Measurements from ENCODE around the gene KASH5.
"Not testable (repeated sequence)": the region's sequence is repeated elsewhere in the genome, so short reads cannot be mapped to it uniquely, and the experiment has no call there.

The KASH5 gene

DNA sequence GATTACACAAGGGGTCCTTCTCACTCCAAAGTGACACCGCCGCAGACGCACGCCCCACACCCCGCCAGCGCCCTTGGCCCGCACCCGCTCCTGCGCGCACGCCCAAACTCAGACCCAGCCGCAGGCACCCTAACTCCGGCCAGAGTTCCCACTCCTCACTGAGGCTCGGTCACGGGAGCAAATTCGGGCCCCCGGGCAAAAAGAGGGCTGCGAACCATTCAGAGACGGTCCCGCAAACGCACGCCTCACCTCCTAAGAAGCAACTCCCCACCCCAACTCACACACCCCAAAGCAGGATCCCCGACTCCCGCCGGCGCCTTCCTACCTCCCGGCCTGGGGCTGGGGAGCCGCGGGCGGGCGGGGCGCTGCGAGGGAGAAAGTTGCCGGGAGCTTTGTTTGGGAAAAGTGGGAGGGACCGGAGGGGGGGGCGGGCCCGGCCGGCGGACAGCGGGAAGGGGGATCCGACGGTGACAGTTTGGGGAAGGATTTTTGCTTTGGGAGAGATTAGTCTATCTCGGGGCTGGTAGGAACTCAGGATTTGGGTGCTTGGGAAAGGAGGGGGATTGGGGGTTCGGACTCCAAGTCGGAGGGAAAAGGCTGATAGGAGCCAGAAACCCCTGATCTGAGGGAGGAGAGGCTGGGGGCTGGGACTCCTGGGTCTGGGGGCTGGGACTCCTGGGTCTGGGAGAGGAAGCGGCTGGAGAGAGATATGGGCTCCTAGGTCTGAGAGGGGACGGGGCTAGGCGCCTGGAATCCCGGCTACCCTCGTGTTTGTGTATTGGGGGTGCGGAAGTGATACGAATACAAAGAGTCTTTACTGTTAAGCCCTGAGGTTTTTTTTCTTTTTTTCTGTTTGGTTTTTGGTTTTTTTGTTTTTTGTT lies 25.8 kb upstream of the KASH5 start, which contains the start of gene TEAD2:
Gene TEAD2 (minus strand): TSS at position 369 of the 881 bp plus-strand sequence. CDS start 2,341 bp downstream, outside the sequence.
- peak; percentile 11 for DNase-seq

DNA sequence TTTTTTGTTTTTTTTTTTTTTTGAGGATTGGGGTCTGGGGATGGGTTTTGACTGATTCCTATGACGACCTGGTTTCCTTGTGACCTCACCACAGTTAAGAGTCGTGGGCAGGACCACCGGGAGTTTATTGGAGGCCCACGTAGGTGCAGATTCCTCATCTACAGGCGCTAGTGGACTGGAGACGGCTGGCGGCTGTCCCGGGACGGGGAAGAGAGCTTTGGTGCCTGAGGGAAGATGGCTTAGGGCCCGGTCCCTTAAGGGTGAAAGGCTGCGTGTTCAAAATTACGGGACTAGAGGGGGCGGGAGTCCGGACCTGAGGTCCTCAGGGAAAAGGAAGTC lies 25.2 kb upstream of the KASH5 start:
- DNase-seq: no peak

DNA sequence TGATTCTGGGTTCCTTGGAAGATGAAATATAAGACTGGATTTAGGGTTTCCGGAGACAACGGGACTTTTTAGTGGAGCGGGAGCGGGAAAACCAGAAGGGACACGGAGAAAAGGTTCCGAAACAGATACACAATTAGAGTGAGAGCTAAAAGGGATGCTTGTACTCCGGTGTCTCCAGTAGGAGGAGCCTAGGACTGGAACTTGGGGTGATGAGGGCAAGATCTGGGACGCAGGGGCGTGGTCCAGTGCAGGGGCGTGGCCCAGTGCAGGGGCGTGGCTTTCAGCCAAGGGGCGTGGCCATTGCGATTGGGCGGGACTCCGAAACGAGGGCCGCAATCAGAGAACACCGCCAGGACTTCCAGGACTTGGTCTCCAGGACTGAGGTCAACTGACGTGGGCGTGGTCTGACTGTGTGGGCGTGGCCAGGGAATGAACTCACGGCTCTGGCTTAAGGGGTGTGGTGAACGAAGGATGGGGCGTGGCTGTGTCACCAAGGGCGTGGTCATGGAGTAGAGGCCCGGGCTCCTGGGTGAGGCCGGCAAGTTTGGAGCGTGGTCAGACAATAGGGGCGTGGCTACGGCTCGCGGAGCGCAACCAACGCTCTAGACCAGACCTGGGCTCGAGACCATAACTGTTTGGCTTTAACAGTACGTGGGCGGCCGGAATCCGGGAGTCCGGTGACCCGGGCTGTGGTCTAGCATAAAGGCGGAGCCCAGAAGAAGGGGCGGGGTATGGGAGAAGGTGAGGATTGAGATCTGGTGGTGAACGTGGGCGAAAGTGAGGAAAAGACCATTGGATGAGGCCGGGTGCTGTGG lies 24.6 kb upstream of the KASH5 start, which contains the start of gene DKKL1:
Gene DKKL1 (plus strand): TSS at position 610 of the 815 bp plus-strand sequence. CDS start 122 bp downstream, at position 732.
- peak; percentile 66 for DNase-seq

DNA sequence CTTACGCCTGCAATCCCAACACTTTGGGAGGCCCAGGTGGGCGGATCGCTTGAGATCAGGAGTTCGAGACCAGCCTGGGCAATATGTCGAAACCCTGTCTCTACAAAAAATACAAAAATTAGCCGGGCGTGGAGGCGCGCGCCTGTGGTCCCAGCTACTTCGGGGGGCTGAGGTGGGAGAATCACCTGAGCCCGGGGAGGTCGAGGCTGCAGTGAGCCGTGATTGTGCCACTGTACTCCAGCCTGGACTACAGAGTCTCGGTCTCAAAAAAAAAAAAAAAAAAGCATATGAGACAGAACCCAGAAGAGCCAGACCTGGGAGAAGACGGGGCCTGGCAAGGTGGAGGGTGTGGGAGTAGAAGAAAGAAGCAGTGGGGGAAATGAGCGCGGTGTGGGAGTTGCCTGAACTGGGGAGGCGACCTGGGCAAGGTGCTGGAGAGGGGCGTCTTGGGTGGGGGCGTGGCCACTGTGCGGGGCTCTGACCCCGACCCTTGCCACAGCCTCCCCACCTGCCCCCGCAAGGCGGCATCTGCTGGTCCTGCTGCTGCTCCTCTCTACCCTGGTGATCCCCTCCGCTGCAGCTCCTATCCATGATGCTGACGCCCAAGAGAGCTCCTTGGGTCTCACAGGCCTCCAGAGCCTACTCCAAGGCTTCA lies 23.8 kb upstream of the KASH5 start:
- no peak for DNase-seq

DNA sequence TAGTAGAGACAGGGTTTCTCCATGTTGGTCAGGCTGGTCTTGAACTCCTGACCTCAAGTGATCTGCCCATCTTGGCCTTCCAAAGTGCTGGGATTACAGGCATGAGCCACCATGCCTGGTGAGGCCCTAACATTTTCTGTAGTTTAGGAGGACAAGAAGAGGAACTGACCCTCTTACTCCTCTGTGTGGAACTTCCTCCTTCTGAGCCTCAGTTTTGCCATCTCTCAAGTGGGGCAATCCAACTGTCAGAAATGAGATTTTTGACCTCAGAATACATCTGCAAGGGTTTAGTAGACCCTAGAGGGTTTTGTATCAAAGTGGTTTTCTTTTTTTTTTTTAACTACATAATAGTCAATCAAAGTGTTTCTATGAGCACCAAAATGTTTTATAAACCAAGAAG lies 21.9 kb upstream of the KASH5 start:
- no peak for DNase-seq

DNA sequence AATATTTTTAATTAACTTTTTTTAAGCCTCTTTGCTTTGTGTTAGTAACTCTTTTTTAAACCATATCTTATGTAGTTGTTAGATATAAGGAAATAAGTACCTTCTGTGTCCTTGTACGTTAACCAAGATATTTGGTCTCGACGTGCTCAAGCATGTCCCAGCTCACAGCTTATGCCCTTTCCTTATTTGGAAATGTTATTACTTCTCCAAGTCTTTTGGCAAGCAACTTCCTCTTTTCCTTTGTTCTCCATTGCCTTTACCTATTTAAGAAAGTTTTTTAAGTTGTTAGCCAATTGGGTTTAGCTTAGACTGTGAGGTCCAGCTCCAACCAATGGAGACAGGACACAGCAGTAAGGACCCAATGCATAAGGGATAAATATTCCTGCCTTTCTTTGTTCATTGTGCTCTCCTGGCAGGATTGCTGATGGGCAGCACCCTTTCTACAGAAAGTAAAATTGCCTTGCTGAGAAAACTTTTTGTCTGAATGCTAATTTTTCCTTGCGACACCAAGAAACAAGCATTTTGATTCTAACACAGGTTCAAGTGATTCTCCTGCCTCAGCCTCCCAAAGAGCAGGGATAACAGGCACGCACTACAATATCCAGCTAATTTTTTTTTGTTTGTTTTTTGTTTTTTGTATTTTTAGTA lies 19.2 kb upstream of the KASH5 start:
- DNase-seq: no peak

DNA sequence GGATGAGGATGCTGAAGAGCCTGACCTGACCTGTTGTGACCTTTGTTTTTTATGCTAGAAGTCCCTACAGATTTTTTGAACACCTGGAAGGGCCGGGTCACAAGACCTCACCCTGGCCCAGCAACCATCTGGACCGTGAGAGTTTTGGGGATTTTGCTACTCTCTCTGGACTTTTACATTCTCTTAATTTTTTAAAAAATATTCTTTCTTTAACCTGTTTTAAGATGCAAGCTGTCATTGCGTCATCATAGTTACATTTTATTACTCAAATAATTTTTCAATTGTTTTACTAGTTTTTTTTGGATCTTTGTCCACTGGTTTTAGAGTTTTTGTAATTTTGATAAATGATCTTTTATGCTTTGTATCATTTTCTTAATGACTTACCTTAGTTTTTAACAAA lies 16.9 kb upstream of the KASH5 start:
- no peak for DNase-seq

DNA sequence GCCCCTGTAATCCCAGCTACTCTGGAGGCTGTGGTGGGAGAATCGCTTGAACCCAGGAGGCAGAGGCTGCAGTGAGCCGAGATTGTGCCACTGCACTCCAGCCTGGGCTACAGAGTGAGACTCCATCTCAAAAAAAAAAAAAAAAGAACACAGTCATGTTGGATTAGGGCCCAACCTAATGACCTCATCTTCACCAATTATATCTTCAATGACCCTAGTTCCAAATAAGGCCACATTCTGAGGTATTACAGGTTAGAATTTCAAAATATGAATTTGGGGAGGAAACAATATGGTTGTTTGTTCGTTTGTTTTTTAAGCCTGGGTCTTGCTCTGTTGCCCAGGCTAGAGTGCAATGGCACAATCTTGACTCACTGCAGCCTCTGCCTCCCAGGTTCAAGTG lies 14.9 kb upstream of the KASH5 start:
- DNase-seq: not testable (repeated sequence)

DNA sequence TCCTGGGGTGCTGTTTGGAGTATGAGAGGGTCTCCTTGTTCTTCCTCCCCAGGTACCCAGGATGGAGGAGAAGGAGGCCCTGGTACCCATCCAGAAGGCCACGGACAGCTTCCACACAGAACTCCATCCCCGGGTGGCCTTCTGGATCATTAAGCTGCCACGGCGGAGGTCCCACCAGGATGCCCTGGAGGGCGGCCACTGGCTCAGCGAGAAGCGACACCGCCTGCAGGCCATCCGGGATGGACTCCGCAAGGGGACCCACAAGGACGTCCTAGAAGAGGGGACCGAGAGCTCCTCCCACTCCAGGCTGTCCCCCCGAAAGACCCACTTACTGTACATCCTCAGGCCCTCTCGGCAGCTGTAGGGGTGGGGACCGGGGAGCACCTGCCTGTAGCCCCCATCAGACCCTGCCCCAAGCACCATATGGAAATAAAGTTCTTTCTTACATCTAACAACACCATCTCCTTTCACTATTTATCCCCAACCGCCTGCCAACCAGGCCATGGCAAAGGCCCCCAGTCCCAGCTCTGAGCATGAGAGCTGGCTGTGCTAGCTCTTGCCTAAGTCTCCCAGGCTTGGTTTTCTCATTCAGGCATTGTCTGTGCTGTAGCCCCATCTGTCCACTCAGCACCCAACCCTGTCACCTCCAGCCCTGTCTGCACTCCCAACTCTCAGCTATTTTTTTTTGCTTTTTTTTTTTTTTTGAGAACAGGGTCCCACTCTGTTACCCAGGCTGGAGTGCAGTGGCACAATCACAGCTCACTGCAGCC lies 13.2 kb upstream of the KASH5 start:
- no peak for DNase-seq

DNA sequence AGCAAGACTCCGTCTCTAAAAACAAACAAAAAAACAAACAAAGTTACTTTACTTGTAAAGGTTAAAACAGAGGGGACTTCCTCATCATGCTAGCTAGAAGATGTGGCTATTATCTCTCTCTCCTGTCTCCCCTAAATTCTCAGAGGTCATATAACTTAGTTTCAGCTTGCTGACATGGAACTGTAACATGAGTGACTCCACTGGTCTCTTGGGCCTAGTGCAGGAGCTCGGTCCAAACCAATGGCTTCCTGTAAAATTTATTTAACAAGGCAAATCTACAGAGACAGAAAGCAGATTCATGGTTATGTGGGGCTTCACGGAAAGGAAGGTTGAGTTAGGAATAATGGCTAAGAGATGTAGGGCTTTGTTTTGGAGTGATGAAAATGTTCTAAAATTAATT lies 9.5 kb upstream of the KASH5 start:
- DNase-seq: no peak

DNA sequence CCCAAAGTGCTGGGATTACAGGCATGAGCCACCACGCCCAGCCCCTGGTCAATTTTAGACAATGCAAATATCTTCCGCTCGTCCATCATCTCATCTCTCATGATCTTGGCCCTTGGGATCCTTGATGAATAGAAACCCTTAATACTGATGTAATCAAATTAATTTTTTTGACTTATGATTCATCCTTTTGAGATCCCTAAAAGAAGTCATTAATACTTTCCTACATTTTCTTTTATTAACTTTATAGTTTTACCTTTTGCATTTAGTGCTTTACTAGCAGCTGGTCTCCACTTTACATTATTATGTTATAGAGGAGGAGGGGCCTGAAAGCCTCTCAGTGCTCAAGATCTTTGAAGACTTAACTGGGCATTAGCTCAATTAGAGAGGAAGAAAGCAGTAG lies 7.7 kb upstream of the KASH5 start:
- no peak for DNase-seq

DNA sequence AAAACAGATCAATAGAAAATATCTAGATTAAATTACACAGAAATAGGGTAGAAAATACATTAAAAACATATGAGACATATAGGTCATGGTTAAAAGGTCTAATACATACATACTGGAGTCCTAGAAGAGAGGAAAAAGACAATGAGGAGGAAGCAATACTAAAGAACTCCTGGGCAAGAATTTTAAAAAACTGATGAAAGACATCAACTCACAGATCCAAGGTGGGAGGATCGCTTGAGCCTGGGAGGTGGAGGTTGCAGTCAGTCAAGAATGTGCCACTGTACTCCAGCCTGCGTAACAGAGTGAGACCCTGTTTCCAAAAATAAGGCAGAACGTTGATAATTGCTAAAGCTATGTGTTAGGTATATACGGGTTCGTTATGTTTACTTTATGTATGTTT lies 5.4 kb upstream of the KASH5 start:
- no peak for DNase-seq

DNA sequence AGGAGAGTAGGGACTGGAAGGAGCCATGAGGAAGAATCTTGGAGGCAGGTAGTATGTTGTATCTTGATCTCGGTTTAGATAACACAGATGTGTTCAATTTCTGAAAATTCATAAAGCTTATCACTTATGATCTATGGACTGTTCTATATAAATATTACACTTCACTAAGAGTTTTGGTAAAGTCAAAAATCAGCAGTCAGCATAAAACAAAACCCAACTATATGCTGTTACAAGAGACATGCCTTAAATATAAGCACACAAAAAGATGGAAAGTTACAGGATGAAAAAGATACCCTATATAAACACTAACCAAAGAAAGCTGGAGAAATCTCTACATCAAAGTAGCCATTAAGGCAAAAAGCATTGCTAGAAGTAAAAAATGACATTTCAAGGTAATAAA lies 4.5 kb upstream of the KASH5 start:
- no peak for DNase-seq

DNA sequence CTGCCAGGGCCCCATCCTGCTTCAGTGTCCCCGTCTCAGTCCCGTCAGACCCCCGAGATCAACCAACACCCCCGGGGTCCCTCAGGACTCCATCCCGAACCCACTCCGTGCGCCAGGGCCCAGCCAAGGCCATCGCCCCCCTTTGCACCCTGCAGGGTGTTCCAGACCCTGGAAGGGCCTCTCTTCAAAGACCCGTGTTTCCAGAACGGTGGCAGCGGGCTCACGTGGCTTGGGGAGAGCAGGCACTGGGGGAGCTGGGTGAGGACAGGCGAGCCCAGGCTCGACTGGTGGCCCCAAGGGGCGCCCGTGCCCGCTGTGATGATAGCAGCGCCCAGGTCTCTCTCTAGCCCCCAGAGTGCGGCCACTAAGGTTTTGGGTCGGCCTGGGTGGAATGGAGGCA lies 1.4 kb downstream of the KASH5 start:
- no peak for DNase-seq

DNA sequence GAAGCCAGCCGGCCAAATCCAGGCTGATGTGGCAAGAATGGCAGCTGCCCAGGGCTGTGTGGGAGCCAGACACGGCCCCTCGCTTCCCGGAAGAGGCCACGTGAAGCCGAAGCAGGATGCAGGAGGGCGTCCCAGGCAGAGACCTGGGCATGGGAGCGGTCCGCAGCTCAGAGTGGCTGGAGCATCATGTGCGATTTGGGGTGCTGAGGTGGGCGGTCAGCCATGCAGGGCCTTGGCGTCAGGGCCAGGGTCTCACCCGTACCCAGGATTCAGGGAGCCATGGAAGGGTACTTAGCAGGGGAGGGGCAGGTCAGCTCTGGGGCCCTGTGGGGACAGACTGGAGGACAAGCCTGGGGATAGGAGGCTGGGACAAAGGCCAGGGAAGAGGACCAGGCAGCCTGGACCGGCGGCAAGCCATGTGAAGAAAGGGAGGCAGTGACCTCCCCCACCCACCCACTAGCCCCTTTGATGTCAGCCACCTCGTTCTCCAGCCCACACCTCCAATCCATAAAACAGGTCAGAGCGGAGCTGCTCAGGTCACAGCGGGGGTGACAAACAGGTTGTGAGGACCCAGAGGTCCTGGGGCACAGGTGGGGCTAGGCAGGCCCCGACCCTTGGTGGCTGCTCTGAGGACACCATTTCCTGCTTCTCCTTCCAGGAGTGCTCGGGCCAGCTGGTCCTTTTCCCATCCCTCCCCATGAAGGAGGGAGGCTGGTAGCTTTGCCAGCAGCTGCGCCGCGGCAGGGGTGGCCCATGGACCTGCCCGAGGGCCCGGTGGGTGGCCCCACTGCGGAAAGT lies 2.3 kb downstream of the KASH5 start:
- DNase-seq: no peak

DNA sequence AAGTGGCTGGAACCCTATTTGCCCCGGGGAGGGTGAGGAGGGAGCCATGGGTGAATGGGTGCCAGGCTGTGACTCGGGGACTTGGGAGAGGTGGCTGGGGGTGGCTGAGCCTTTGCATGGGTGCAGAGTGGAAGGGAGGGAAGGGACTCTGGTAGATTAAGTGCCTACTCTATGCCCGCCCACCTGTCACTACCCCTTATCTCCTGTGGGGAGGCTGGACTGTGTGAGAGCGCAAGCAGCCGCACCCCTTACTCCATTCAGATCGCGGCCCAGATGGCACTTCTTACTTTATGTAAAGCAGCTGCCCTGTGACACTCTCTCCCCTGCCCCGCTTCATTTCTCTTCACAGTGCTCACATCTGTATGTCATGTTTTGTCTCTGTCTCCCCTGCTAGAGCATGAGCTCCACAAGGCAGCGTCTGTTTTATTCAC lies 2.9 kb downstream of the KASH5 start:
- no peak for DNase-seq

DNA sequence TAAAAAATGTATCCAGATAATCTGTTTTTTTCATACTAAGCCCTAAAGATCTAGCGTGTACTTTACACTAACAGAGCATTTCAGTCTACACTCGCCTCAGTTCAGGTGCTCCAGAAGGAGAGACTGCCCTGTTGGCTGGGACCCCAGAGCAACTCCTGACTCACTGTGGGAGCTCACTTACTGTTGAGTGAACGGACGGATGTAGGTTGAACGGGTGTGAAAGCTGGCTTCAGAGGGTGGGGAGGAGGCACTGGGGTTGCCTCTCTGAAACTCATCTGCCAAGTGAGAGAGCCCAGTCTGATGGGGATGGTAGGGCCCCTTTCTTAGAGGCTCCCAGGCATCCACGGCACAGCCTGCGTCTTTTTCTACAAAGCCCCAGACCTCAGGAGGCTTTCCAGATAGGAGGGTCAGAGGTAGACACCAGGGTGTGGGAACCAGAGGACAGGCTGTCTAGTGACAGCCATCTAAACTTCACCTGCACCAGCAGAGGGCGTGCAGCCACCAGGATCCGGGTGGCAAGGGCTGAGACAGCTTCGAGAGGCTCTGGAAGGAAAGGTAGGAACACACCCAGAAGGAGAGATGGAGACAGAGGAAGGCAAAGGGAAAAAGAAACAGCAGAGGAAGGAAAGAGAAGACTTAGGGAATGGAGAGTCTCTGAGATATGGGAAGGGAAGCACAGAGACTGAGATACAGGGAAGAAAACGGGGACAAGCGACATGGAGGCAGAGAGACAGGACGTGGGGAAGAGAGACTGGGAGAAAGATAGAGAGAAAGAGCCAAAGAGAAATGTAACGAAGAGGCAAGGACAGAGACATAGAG lies 3.7 kb downstream of the KASH5 start:
- peak; percentile 79 for DNase-seq

DNA sequence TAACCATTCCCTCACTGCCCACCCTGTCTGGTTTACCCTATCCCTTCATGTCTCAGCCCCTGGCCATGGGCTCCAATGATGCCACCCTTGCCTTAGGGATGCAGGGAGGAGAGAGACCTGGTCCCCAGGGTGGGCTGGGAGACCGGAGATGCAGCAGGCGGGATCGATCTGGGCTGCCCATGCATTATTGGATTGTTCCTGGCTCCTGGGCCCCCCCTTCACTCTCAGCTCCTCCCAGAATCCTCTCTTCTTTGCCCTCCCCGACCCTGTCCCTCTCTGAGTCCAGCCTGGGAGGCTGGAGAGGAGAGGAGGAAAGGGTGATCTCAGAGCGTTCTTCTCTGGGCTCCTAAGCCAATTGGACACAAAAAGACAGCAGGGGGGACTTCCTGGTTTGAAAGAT lies 5.8 kb downstream of the KASH5 start:
- no peak for DNase-seq

DNA sequence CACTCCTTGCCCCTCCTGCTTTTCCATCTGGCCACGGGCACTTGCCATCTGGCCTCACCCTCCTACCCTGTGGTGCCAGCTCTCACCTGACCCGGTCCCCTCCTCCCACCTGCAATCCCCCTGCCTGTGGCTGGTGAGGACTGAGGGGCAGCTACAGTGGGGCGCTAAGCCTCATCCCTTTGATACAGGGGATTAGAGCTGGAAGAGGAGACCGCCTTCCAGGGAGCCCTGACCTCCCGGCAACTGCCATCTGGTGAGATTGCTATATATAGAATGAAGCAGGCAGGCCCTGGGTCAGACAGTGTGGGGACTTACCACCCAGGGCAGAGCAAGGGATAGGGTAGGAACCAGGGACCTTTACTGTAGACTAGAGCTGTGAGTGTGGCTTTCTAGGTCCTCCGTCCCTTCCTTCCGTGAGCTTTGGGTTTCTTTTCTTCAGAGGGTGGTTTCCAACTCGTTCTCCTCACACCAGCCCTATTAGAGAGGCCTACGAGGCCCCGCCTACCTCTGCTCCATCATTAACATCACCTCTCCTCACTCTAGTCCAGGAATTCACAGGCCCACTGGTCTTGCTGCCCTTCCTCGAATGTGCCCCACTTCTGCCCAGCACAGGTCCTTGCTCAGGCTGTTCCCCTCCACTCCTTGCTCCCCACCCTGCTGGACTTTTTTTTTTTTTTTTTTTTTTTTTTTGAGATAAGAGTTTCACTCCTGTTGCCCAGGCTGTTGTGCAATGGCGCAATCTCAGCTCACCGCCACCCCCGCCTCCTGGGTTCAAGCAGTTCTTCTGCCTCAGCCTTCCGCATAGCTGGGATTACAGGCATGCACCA lies 7.7 kb downstream of the KASH5 start:
- no peak for DNase-seq

Measured in activated naive CD4-positive, alpha-beta T cell treated with Interleukin-2 at 50 U/mL for 16 hours (primary cell).